CD14-positive monocyte (primary cell): Measurements from ENCODE around the gene COL25A1. TPM values are rescaled to one million over a fixed set of nuclear protein-coding genes. Genes with fewer than 3 reads are reported as not detected.

Source experiments
- DNase-seq, 3 donors: peaks; one replicate each; pipeline ENCODE4 v3.0.0-alpha.2; 2011 to 2022
- H2AFZ ChIP-seq: 2 replicates; pipeline ENCODE4 v1.6.0; 2012; ENCODE audit warnings: mild to moderate bottlenecking, low read depth, low read length, inconsistent platforms; ENCODE audit not compliant: insufficient read depth, poor library complexity, severe bottlenecking
- H3K27ac ChIP-seq, 2 donors: 1 replicate in 1 of 2; 2 replicates in 1 of 2; pipeline ENCODE4 v1.5.1; 2012 to 2013; ENCODE audit warnings: low read length in 2 of 2, control low read depth in 1 of 2, inconsistent platforms in 1 of 2, low read depth in 1 of 2, mild to moderate bottlenecking in 1 of 2
- H3K27me3 ChIP-seq, 2 donors: one replicate each; pipeline versions ENCODE4 v1.6.0 to v1.6.1; 2011 to 2013; ENCODE audit warnings: low read length in 2 of 2; ENCODE audit not compliant: control insufficient read depth in 2 of 2, insufficient read depth in 2 of 2
- H3K36me3 ChIP-seq, 2 donors: replicated peaks in 1 of 2; 1 replicate in 1 of 2; 2 replicates in 1 of 2; pipeline versions ENCODE4 v1.5.1 to v1.6.1; 2012 to 2013; ENCODE audit warnings: low read length in 2 of 2, control low read depth in 1 of 2, inconsistent platforms in 1 of 2, mild to moderate bottlenecking in 1 of 2; ENCODE audit not compliant: insufficient read depth in 2 of 2, control insufficient read depth in 1 of 2
- H3K4me1 ChIP-seq, 2 donors: 1 replicate in 1 of 2; 2 replicates in 1 of 2; pipeline versions ENCODE4 v1.5.1 to v1.6.1; 2012 to 2013; ENCODE audit warnings: low read length in 2 of 2, control low read depth in 1 of 2, inconsistent platforms in 1 of 2, mild to moderate bottlenecking in 1 of 2, moderate library complexity in 1 of 2; ENCODE audit not compliant: insufficient read depth in 2 of 2, control insufficient read depth in 1 of 2
- H3K4me2 ChIP-seq: replicated peaks from 2 replicates; pipeline ENCODE3; 2012; ENCODE audit warnings: low read length, moderate library complexity, mild to moderate bottlenecking; ENCODE audit not compliant: poor library complexity, severe bottlenecking; ENCODE audit errors: extremely low read depth
- H3K4me3 ChIP-seq, 3 experiments: fragments of 200-600 bp in 1 of 3; sonication (generic) in 1 of 3; replicated peaks in 1 of 3; 1 replicate in 2 of 3; 2 replicates in 1 of 3; pipeline ENCODE4 v1.5.1; 2011 to 2013; ENCODE audit warnings: low read length in 3 of 3, mild to moderate bottlenecking in 3 of 3, control low read depth in 2 of 3, low read depth in 2 of 3, inconsistent platforms in 1 of 3, moderate library complexity in 1 of 3
- H3K79me2 ChIP-seq: 2 replicates; pipeline ENCODE4 v1.6.0; 2012; ENCODE audit warnings: mild to moderate bottlenecking, control low read depth, inconsistent platforms, low read length, moderate library complexity; ENCODE audit not compliant: insufficient read depth
- H3K9ac ChIP-seq: 2 replicates; pipeline ENCODE4 v1.6.0; 2017; ENCODE audit warnings: low read length, mild to moderate bottlenecking; ENCODE audit not compliant: insufficient read depth, poor library complexity, severe bottlenecking
- H3K9me3 ChIP-seq, 2 donors: replicated peaks in 1 of 2; 1 replicate in 1 of 2; 2 replicates in 1 of 2; pipeline versions ENCODE4 v1.5.1 to v1.6.1; 2012 to 2013; ENCODE audit warnings: low read length in 2 of 2, control low read depth in 1 of 2; ENCODE audit not compliant: control insufficient read depth in 1 of 2, insufficient read depth in 1 of 2
- H4K20me1 ChIP-seq: 2 replicates; pipeline ENCODE4 v1.6.0; 2012; ENCODE audit warnings: mild to moderate bottlenecking, low read length, control low read depth, moderate library complexity; ENCODE audit not compliant: insufficient read depth
- H3K27ac Mint-ChIP-seq, 7 donors: one replicate each; pipeline ENCODE4 v1.8.0; 2020; ENCODE audit warnings: mild to moderate bottlenecking in 7 of 7, mixed read lengths in 7 of 7, moderate library complexity in 6 of 7, inconsistent platforms in 2 of 7
- H3K27me3 Mint-ChIP-seq, 3 donors: one replicate each; pipeline ENCODE4 v1.8.0; 2021 to 2022; ENCODE audit warnings: low read depth in 3 of 3, mild to moderate bottlenecking in 3 of 3, mixed read lengths in 3 of 3, moderate library complexity in 3 of 3, inconsistent platforms in 1 of 3
- H3K36me3 Mint-ChIP-seq, 2 donors: one replicate each; pipeline ENCODE4 v1.8.0; 2020; ENCODE audit warnings: mixed read lengths in 2 of 2, inconsistent platforms in 1 of 2, mild to moderate bottlenecking in 1 of 2
- H3K4me1 Mint-ChIP-seq: one replicate; pipeline ENCODE4 v1.8.0; 2020; ENCODE audit warnings: mild to moderate bottlenecking, mixed read lengths
- H3K4me3 Mint-ChIP-seq, 2 donors: one replicate each; pipeline ENCODE4 v1.8.0; 2020; ENCODE audit warnings: mild to moderate bottlenecking in 2 of 2, mixed read lengths in 2 of 2, moderate library complexity in 1 of 2
- H3K9me3 Mint-ChIP-seq, 7 donors: one replicate each; pipeline ENCODE4 v1.8.0; 2020 to 2022; ENCODE audit warnings: mixed read lengths in 7 of 7, mild to moderate bottlenecking in 6 of 7, moderate library complexity in 6 of 7, inconsistent platforms in 2 of 7
- CTCF ChIP-seq: fragments of 200-600 bp; IDR thresholded peaks from one replicate; pipeline ENCODE4 v1.8.0; 2022; ENCODE audit warnings: antibody characterized with exemption, mild to moderate bottlenecking
- WGBS: methylation state at CpG from one replicate; pipeline ENCODE4 v1.1.5; 2013; ENCODE audit warnings: missing lambda C conversion rate; ENCODE audit not compliant: insufficient coverage; 5-methylcytosine and 5-hydroxymethylcytosine counted together
- intact Hi-C, 2 donors: fragments of 100-400 bp; cut with micrococcal nuclease; formaldehyde crosslinking; loops; one replicate each; pipeline versions ENCODE4 v1.15.0 to v1.15.1; 2023
- polyA plus RNA-seq, 3 donors: library from polyadenylated mRNA; depleted of rRNA in 1 of 3; unstranded in 2 of 3; stranded (reverse) in 1 of 3; fragments of 300-500 nt in 2 of 3; fragments of >200 nt in 1 of 3; fragmentation: Illumina TruSeq in 2 of 3; gene quantifications; 1 replicate in 2 of 3; 2 replicates in 1 of 3; pipeline ENCODE4 v1.2.3, GENCODE V29; 2012 to 2021

The COL25A1 gene
- polyA plus RNA-seq, 3 donors = not detected

GRCh38 chr4:109040441-109040840 is 262.0 kb downstream of the COL25A1 start:
- Mint-ChIP-seq H3K27ac (peak overlapping the region in 5 of 7 donors; percentile 12 to 66 (median 53)), H3K4me1 (peaks cover 16% of the 10 kb centered on the region), H3K27me3 (peaks cover 0 to 2% (median 2%) of the 10 kb centered on the region in 3 donors), H3K4me3 (no peak overlapping the region), H3K9me3 (peaks cover 0 to 2% (median 0%) of the 10 kb centered on the region in 7 donors), H3K36me3 (no peaks in the 10 kb centered on the region)
- Histone ChIP-seq H4K20me1 (no peaks in the 10 kb centered on the region), H3K27me3 (no peaks in the 10 kb centered on the region), H3K9me3 (no peaks in the 10 kb centered on the region), H3K27ac (peak overlapping the region in 1 of 2 donors; percentile 65), H3K9ac (no peak overlapping the region), H3K79me2 (no peaks in the 10 kb centered on the region), H3K4me2 (peak overlapping the region; percentile 17), H3K4me1 (peaks cover 7 to 10% of the 10 kb centered on the region in 2 donors), H3K4me3 (no peak overlapping the region), H2AFZ (no peak overlapping the region), H3K36me3 (no peaks in the 10 kb centered on the region)
- WGBS = 0% methylated on average over 1 of the region's 5 CpGs
- TF ChIP-seq CTCF = no peak
- DNase-seq = peak; percentile 65 to 85 (median 77)
- intact Hi-C loops = no loop called here

GRCh38 chr4:109037026-109037425 is 265.4 kb downstream of the COL25A1 start:
- peaks cover 7 to 10% of the 10 kb centered on the region in 2 donors for H3K4me1 ChIP-seq
- no peak overlapping the region for H3K9ac ChIP-seq
- no peak overlapping the region for H3K27ac ChIP-seq
- no peaks in the 10 kb centered on the region for H3K36me3 ChIP-seq
- no peaks in the 10 kb centered on the region for H3K36me3 Mint-ChIP-seq
- H3K4me3 Mint-ChIP-seq = no peak overlapping the region
- H3K9me3 ChIP-seq = no peaks in the 10 kb centered on the region
- no peak for TF ChIP-seq CTCF
- no peak overlapping the region for H2AFZ ChIP-seq
- intact Hi-C loops = no loop called here
- no peak for DNase-seq
- H4K20me1 ChIP-seq = no peaks in the 10 kb centered on the region
- no peak overlapping the region for H3K27ac Mint-ChIP-seq
- H3K9me3 Mint-ChIP-seq = no peaks in the 10 kb centered on the region
- H3K79me2 ChIP-seq = no peaks in the 10 kb centered on the region
- no CpG with 5 or more reads among the region's 2 CpGs for WGBS
- peaks cover 9% of the 10 kb centered on the region for H3K4me1 Mint-ChIP-seq
- no peak overlapping the region for H3K4me2 ChIP-seq
- peaks cover 0 to 2% (median 2%) of the 10 kb centered on the region in 3 donors for H3K27me3 Mint-ChIP-seq
- no peak overlapping the region for H3K4me3 ChIP-seq
- H3K27me3 ChIP-seq = no peaks in the 10 kb centered on the region
